DMS153 treated with DMSO at 0.1 percent for 48 hours (cell line): ENCODE measurements around the gene ADGRL3.
"Not testable (repeated sequence)": the region's sequence is repeated elsewhere in the genome, so short reads cannot be mapped to it uniquely, and the experiment has no call there.

Source experiments
- DNase-seq: peaks from one replicate; lab custom pipeline; 2025; ENCODE audit not compliant: unreplicated experiment; lab: John Stamatoyannopoulos, UW

The ADGRL3 gene

DNA sequence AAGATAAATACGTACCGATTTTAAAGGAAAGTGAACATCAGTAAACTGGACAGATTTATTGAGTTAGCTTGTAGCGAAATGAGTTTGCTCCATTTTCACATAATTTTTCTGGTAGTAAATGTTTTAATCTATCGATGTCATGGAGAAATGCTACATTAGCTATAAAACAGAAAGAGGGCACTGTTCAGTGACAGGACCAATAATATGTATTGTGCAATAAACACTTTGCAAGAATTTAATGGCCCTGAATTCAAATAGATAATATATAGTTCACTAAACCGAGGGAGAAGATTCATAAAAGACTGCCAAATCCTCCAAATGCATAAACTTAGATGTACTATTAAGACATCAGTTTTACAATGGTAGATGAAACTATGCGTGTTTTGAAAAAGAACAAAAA, 516.3 kb downstream of the ADGRL3 start:
- DNase-seq: no peak

DNA sequence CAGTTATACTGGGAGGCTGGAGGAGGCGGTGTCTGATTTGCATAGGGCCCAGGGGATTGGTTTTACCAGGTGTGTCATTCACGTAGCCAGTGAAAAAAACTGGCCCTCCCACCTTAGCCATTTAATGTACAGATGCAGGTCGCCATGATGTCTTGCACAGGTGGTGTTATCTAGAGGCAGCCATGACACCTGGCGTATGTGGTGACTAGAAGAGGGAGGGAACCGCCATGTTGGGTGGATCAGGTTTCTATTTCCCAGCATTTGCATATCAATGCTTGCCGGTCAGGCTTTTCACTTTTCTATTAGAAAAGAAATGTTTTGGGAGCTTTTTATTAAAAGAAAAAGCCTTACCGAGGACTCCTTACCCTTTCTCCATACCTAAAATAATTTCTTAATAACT, 523.4 kb downstream of the ADGRL3 start:
- DNase-seq: no peak

DNA sequence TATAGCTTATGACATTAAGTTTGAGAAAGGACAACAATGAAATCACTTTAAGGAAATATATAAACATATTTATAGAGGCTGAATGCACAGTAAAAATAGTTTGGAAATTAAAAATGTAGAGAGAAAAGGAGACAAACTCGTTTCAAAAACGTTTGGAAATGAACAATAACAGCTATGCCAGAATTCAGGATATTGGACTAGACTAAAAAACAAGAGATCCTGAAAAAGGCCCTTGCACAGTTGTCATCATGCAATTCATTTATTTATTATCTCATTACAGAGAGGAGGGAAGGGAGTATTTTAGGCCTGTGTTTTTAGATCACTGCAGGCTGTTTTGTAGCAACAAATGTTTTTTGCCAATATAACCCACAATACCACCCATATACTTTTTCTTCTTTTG, 527.2 kb downstream of the ADGRL3 start:
- no peak for DNase-seq

DNA sequence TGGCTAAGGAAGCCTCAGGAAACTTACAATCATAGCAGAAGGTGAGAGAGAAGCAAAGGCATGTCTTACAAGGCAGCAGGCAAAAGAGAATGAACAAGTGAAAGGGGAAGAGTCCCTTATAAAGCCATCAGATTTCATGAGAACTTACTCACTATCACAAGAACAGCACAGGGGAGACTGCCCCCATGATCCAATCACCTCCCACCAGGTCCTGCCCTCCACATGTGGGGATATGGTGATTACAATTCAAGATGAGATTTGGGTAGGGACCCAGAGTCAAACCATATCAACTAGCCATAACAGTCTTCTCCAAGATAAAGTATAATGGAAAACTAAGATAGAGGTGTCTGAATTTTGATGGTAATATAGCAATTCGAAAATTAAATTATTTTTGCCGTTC, 534.3 kb downstream of the ADGRL3 start:
- no peak for DNase-seq

DNA sequence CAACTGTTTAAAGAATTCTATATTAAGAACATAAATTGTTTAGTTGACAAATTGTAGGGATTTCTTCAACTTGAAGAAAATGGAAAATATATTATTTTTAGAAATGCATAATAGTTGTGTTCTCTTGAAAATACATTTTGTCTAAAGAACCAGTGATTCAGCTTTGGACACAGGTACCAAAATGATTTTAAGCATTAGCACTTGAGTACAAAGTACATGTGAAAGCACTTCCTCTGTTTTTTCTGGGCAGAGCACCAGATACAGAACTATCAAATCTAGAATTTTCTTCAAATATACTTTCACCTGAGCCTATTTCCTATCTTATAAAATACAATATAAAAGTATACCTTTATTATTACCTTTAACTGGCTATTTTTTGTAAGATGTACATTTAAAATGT, 539.8 kb downstream of the ADGRL3 start:
- DNase-seq: no peak

DNA sequence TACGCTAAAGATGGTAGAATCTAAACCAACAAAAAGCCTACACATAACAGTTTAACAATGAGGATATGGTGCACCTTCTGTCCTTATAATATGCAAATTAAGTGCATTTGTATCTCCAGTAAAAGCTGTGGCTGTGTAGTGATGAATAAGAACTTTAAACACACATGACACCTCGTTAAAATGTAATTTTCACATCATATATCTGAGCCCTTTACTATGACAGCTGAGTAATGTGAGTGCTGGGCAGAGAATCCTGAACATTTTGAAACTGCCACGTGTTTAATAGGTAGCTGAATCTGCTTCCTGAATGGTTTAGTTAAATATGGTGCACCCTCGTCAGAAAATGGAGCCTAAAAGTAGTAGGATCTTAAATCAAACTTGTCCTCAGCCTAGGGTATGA, 540.8 kb downstream of the ADGRL3 start:
- no peak for DNase-seq

DNA sequence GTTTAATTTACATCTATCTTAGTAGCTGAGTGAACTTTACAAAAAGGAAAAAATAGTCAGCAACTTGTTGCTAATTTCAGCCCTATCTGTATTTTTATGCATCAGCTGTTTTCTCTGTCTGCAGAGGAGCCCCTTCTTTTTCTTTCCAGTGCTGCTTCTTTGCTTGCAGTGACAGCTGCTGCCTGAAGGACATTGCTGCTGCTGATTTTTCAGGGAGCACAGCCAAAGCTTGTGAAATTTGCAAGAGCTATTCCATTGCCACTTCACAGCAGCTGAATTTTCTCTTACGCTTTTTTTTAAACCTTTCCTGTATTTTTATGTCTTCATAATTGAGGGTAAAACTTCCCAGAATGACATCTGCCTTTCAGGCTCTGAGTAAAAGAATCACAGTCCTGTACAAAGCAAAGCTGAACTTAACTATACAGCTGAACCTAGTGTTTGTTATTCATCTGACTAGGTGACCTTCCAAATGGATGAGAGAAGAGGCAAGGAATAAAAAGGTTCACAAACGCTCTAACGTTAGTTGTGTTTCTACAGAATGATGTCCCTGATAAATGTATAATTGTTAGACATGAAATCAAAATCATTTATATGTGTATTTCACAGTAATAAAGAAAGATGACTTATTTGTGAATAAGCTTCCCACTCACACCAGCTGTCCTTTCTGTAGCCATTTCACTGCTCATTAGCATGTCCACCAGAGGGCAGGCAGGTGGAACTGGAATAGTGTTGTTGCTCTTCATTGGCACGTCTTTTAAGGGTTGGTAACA, 541.4 kb downstream of the ADGRL3 start:
- DNase-seq: no peak

DNA sequence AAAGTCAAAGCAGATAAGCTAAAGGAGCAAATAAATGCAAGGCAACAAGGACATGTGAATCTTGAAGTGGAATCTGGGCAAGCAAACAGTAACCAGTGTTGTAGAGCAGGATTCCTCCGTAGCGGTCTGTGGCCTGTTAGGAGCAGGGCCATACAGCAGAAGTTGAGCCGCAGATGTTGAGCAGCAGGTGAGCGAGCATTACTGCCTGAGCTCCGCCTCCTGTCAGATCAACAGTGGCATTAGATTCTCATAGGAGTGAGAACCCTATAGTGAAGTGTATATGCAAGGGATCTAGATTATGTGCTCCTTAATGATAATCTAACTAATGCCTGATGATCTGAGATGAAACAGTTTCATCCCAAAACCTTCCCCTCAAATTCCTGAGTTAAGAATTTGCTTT, 550.7 kb downstream of the ADGRL3 start:
- DNase-seq: no peak

DNA sequence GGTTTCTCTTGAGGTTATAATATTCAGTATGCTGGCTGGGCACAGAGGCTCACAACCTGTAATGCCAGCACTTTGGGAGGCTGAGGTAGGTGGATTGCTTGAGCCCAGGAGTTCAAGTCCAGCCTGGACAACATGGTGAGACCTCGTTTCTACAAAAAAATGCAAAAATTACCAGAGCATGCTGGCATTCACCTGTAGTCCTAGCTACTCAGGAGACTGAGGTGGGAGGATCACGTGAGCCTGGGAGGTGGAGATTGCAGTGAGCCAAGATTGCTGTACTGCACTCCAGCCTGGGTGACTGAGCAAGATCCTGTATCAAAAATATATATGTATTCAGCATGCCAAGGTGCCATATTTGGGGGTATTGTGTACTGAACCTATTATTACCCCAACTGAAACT, 552.5 kb downstream of the ADGRL3 start:
- no peak for DNase-seq

DNA sequence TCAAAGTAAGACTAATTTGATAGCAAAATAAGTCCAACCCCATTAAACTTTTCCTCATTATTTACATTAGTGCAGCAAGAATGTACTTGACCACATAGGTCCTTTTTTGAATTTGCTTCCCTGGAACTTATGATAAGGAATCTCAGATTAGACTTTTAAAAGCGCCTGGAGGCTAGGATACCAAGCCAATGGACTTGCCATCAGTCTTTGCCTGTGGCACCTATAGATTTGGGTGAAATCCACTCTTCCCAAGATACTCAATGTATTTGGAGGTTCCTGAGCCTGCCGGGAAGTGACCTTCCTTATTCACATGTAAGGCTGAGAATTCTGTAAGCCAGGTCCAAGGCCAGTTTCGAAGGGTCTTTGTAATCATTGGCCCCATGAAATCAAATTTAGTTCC, 553.6 kb downstream of the ADGRL3 start:
- DNase-seq: no peak

DNA sequence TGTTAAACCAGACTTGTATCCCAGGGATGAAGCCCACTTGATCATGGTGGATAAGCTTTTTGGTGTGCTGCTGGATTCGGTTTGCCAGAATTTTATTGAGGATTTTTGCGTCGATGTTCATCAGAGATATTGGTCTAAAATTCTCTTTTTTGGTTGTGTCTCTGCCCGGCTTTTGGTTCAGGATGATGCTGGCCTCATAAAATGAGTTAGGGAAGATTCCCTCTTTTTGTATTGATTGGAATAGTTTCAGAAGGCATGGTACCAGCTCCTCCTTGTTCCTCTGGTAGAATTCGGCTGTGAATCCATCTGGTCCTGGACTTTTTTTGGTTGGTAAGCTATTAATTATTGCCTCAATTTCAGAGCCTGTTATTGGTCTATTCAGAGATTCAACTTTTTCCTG, 556.8 kb downstream of the ADGRL3 start:
- not testable (repeated sequence) for DNase-seq

DNA sequence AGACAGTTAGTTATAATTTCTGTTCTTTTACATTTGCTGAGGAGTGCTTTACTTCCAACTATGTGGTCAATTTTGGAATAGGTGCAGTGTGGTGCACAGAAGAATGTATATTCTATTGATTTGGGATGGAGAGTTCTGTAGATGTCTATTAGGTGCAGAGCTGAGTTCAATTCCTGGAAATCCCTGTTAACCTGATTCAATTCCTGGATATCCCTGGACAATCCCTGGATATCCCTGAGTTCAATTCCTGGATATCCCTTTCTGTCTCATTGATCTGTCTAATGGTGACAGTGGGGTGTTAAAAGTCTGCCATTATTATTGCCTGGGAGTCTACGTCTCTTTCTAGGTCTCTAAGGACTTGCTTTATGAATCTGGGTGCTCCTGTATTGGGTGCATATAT, 557.9 kb downstream of the ADGRL3 start:
- not testable (repeated sequence) for DNase-seq

DNA sequence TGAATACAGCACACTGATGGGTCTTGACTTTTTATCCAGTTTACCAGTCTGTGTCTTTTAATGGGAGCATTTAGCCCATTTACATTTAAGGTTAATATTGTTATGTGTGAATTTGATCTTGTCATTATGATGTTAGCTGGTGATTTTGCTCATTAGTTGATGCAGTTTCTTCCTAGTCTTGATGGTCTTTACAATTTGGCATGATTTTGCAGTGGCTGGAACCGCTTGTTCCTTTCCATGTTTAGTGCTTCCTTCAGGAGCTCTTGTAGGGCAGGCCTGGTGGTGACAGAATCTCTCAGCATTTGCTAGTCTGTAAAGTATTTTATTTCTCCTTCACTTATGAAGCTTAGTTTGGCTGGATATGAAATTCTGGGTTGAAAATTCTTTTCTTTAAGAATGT, 558.5 kb downstream of the ADGRL3 start:
- DNase-seq: not testable (repeated sequence)

DNA sequence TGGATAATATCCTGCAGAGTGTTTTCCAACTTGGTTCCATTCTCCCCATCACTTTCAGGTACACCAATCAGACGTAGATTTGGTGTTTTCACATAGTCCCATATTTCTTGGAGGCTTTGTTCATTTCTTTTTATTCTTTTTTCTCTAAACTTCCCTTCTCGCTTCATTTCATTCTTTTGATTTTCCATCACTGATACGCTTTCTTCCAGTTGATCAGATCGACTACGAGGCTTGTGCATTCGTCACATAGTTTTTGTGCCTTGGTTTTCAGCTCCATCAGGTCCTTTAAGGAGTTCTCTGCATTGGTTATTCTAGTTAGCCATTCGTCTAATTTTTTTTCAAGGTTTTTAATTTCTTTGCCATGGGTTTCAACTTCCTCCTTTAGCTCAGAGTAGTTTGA, 559.1 kb downstream of the ADGRL3 start:
- DNase-seq: not testable (repeated sequence)

DNA sequence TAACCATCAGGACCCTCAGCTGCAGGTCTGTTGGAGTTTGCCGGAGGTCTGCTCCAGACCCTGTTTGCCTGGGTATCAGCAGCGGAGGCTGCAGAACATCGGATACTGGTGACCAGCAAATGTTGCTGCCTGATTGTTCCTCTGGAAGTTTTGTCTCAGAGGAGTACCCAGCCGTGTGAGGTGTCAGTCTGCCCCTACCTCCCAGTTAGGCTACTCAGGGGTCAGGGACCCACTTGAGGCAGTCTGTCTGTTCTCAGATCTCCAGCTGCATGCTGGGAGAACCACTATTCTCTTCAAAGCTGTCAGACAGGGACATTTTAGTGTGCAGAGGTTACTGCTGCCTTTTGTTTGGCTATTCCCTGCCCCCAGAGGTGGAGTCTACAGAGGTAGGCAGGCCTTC, 559.8 kb downstream of the ADGRL3 start:
- not testable (repeated sequence) for DNase-seq

DNA sequence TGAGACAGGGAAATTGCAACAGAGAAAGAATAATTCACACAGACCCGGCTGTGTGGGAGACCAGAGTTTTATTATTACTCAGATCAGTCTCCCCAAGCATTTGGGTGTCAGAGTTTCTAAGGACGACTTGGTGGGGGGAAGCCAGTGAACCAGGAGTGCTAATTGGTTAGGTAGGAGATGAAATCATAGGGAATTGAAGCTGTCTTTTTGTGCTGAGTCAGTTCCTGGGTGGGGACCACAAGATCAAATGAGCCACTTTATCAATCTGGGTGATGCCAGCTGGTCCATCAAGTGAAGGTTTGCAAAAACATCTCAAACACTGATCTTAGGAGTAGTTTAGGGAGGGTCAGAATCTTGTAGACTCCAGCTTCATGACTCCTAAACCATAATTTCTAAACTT, 560.7 kb downstream of the ADGRL3 start:
- no peak for DNase-seq

DNA sequence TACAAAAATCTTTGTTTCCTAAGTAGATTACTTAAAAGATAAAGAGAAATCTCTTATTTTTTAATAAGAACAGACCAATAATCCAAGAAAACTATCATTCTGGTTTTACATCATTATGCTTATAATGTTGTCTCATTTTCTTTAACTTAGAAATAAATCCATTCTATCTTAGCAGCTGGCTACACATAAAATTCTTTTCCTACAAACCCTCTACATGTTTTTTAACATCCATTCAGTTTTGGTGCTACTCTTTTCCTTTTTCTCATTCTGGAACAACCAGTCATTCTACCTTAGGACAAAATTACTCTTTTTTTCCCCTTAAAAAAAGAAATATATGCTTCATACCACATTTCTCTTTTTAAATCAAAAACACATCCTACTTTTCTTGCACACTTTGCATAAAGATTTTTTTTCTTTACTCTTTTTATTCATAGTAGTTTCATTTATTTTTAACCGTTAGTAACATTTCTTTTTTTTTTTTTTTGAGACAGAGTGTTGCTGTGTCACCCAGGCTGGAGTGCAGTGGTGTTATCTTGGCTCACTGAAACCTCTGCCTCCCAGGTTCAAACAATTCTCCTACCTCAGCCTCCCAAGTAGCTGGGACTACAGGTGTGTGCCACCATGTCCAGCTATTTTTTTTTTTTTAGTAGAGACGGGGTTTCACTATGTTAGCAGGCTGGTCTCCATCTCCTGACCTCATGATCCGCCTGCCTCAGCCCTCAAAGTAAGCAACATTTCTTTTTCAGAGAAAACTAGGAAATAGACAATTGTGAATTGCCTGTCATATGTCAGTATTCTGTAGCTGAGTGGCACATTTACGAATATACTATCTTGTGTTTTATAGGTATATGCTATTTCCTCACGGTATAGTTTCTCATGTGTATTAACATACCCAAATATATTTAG, 562.8 kb downstream of the ADGRL3 start:
- no peak for DNase-seq

DNA sequence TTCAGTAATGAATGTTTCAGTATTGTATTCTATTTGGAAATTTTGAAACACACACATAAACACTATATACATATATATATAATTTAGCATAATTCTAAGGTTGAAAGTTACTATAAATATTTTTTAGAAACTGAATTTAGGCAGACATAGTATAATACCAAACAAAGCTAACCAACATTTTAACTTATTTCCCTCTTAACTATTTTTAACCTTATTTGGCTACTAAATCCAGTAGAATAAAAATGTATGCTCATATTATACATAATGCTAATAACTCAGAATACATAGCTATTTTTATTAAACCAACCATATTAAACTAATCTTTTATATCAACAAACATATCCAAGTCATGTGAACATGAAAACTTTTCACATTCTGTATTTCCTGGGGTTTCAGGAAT, 563.6 kb downstream of the ADGRL3 start:
- DNase-seq: no peak

DNA sequence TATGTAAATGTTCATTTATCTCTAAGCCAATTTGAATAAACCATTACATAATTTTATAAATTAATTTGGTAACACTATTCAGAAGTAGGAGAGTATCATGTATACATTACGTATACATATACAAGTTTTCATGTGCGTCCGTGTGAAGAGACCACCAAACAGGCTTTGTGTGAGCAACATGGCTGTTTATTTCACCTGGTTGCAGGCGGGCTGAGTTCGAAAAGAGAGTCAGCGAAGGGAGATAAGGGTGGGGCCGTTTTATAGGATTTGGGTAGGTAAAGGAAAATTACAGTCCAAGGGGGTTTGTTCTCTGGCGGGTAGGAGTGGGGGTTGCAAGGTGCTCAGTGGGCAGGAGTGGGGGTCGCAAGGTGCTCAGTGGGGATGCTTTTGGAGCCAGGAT, 564.0 kb downstream of the ADGRL3 start:
- DNase-seq: not testable (repeated sequence)

DNA sequence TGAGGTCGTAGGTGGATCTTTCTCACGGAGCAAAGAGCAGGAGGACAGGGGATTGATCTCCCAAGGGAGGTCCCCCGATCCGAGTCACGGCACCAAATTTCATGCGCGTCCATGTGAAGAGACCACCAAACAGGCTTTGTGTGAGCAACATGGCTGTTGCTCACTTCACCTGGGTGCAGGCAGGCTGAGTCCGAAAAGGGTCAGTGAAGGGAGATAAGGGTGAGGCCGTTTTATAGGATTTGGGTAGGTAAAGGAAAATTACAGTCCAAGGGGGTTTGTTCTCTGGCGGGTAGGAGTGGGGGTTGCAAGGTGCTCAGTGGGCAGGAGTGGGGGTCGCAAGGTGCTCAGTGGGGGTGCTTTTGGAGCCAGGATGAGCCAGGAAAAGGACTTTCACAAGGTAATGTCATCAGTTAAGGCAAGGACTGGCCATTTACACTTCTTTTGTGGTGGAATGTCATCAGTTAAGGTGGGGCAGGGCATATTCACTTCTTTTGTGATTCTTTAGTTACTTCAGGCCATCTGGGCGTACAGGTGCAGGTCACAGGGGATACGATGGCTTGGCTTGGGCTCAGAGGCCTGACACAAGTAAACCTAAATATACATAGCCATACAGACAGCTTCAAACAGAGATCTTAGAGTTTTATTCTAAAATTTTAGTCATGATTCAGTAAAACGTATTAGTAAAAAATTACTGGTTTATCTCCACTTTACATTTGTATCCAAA, 569.5 kb downstream of the ADGRL3 start:
- not testable (repeated sequence) for DNase-seq

DNA sequence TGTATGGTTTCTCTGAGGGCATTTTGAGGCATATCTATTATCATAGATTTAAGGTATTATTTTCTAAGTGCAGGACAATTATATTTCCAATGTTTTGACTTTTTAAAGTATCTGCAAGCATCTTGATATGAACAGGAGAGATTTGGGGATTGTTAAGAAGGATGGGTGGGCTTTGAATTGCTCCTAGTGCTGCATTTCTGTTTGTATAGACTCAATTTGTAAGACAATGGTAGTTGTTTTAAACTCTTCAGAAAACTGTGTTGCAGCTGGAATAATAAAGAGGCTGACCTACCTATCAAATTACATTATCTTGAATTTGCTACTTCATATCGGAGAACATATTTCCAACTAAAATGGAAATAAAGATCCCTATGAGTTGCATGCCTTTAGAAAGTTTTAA, 570.3 kb downstream of the ADGRL3 start:
- DNase-seq: no peak

DNA sequence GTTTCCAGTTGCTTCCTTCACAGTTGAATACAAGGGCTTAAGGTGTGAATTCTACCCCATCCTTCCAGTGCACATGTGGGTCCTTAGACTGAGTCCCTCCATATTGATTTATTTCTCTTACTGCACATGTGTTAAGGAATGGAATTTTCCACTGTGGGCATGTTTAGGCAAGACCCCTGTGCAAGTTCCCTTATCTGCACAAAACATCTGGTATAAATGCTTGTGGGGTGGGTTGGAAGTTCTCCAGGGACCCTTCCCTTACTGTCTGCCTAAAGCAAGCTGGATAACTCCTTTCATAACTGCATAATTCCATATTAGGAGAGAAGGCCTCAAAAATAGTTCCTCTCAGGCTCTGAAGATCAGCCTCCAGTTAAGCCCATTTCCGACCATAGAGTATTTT, 570.9 kb downstream of the ADGRL3 start:
- DNase-seq: no peak
